ENCODE results near the gene TRHDE.

The TRHDE gene

DNA sequence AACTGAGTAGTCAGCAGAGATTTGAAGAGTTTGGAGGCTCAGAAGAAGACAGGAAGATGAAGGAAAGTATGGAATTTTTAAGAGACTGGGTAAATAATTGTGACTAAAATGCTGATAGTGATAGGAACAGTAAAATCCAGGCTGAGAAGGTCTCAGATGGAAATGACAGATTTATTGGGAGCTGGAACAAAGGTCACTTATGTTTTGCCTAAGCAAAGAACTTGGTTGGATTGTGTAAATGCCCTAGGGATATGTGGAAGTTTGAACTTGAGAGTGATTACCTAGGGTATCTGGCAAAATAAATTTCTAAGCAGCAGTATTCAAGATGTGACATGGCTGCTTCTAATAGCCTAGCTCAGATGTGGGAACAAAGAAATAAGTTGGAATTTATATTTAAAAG is 180.9 kb downstream of the TRHDE start:
- H2BK5ac ChIP-seq (ENCODE audit: low read depth, low read length, poor library complexity), result no peak overlapping the region
- H2AFZ ChIP-seq (ENCODE audit: insufficient read depth, low read length, poor library complexity), result no peak overlapping the region
- H3K79me2 ChIP-seq (ENCODE audit: control insufficient read depth, insufficient read depth, low read length, poor library complexity), result no peaks in the 10 kb centered on the region
- no peak overlapping the region for H3K9ac ChIP-seq (ENCODE audit: low read length)
- no peak overlapping the region for H2BK120ac ChIP-seq (ENCODE audit: insufficient read depth, low read length, poor library complexity)
- no peak overlapping the region for H3K23ac ChIP-seq (ENCODE audit: low read length)
- no peaks in the 10 kb centered on the region for H3K79me1 ChIP-seq (ENCODE audit: low read length)
- H2BK12ac ChIP-seq (ENCODE audit: low read length), result no peak overlapping the region
- DNase-seq, result no peak
- H3K18ac ChIP-seq (ENCODE audit: low read length), result no peak overlapping the region
- no peaks in the 10 kb centered on the region for H3K4me1 ChIP-seq (ENCODE audit: control insufficient read depth in 1 of 2, insufficient read depth in 2 of 2, low read length in 2 of 2)
- H3K14ac ChIP-seq (ENCODE audit: low read length), result no peak overlapping the region
- no peak overlapping the region for H3K4ac ChIP-seq (ENCODE audit: low read depth, low read length)
- H3K9me3 ChIP-seq (ENCODE audit: insufficient read depth, low read depth, low read length), result peaks cover 2% of the 10 kb centered on the region
- H3K4me3 ChIP-seq (ENCODE audit: low read depth, low read length), result no peak overlapping the region
- H3K4me2 ChIP-seq (ENCODE audit: low read length), result no peak overlapping the region
- H4K91ac ChIP-seq (ENCODE audit: low read depth, low read length), result no peak overlapping the region
- H3K36me3 ChIP-seq (ENCODE audit: control insufficient read depth in 1 of 2, insufficient read depth in 2 of 2, low read length in 2 of 2), result no peaks in the 10 kb centered on the region
- peaks cover 2% of the 10 kb centered on the region for H3K27me3 ChIP-seq (ENCODE audit: insufficient read depth, low read length)
- no peak overlapping the region for H4K8ac ChIP-seq (ENCODE audit: low read depth, low read length)
- H3K27ac ChIP-seq (ENCODE audit: low read depth, low read length), result no peak overlapping the region
- no peak overlapping the region for H4K12ac ChIP-seq (ENCODE audit: low read depth, low read length)
- no peak overlapping the region for H2AK5ac ChIP-seq (ENCODE audit: low read length)

GRCh38 chr12:72453550-72453949 is 181.4 kb downstream of the TRHDE start:
- Histone ChIP-seq H3K79me1 (ENCODE audit: low read length) (no peaks in the 10 kb centered on the region), H4K12ac (ENCODE audit: low read depth, low read length) (no peak overlapping the region), H3K14ac (ENCODE audit: low read length) (no peak overlapping the region), H3K4me3 (ENCODE audit: low read depth, low read length) (no peak overlapping the region), H3K36me3 (ENCODE audit: control insufficient read depth in 1 of 2, insufficient read depth in 2 of 2, low read length in 2 of 2) (no peaks in the 10 kb centered on the region), H3K4me2 (ENCODE audit: low read length) (no peak overlapping the region), H3K27ac (ENCODE audit: low read depth, low read length) (no peak overlapping the region), H2BK12ac (ENCODE audit: low read length) (no peak overlapping the region), H2BK5ac (ENCODE audit: low read depth, low read length, poor library complexity) (no peak overlapping the region), H3K23ac (ENCODE audit: low read length) (no peak overlapping the region), H3K18ac (ENCODE audit: low read length) (no peak overlapping the region), H2BK120ac (ENCODE audit: insufficient read depth, low read length, poor library complexity) (no peak overlapping the region), H2AFZ (ENCODE audit: insufficient read depth, low read length, poor library complexity) (no peak overlapping the region), H3K27me3 (ENCODE audit: insufficient read depth, low read length) (peaks cover 2% of the 10 kb centered on the region), H3K79me2 (ENCODE audit: control insufficient read depth, insufficient read depth, low read length, poor library complexity) (no peaks in the 10 kb centered on the region), H2AK5ac (ENCODE audit: low read length) (no peak overlapping the region), H4K8ac (ENCODE audit: low read depth, low read length) (no peak overlapping the region), H4K91ac (ENCODE audit: low read depth, low read length) (no peak overlapping the region), H3K4ac (ENCODE audit: low read depth, low read length) (no peak overlapping the region), H3K9ac (ENCODE audit: low read length) (no peak overlapping the region), H3K4me1 (ENCODE audit: control insufficient read depth in 1 of 2, insufficient read depth in 2 of 2, low read length in 2 of 2) (no peaks in the 10 kb centered on the region), H3K9me3 (ENCODE audit: insufficient read depth, low read depth, low read length) (peaks cover 2% of the 10 kb centered on the region)
- DNase-seq, result no peak
- WGBS (ENCODE audit: extremely low coverage, insufficient coverage, insufficient read length), result no CpG with 5 or more reads among the region's 2 CpGs

DNA sequence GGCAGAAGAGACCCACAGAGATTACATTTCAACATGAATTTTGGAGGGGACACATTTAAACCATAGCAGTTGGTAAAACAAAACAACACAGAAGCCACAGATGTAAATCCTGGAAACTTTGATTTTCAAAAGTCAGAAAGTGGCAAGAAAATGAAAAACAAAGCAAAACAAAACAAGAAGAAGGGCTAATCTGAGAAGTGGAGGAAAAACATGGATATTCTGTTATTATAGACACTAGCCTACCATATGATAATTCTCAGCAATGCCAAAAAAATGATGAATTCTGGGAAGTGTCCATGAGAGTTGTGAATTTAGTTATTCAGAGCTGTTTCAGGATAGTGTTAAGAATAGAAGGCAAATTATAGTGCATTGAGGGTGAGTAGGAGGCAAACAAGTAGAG is 192.3 kb downstream of the TRHDE start:
- Histone ChIP-seq H2BK12ac (ENCODE audit: low read length) (no peak overlapping the region), H3K9ac (ENCODE audit: low read length) (no peak overlapping the region), H4K8ac (ENCODE audit: low read depth, low read length) (no peak overlapping the region), H3K4me1 (ENCODE audit: control insufficient read depth in 1 of 2, insufficient read depth in 2 of 2, low read length in 2 of 2) (no peaks in the 10 kb centered on the region), H3K4ac (ENCODE audit: low read depth, low read length) (no peak overlapping the region), H3K9me3 (ENCODE audit: insufficient read depth, low read depth, low read length) (no peaks in the 10 kb centered on the region), H3K4me2 (ENCODE audit: low read length) (no peak overlapping the region), H4K12ac (ENCODE audit: low read depth, low read length) (no peak overlapping the region), H3K27ac (ENCODE audit: low read depth, low read length) (no peak overlapping the region), H2AFZ (ENCODE audit: insufficient read depth, low read length, poor library complexity) (no peak overlapping the region), H2AK5ac (ENCODE audit: low read length) (no peak overlapping the region), H3K4me3 (ENCODE audit: low read depth, low read length) (no peak overlapping the region), H3K18ac (ENCODE audit: low read length) (no peak overlapping the region), H3K36me3 (ENCODE audit: control insufficient read depth in 1 of 2, insufficient read depth in 2 of 2, low read length in 2 of 2) (no peaks in the 10 kb centered on the region), H4K91ac (ENCODE audit: low read depth, low read length) (no peak overlapping the region), H3K79me2 (ENCODE audit: control insufficient read depth, insufficient read depth, low read length, poor library complexity) (no peaks in the 10 kb centered on the region), H3K14ac (ENCODE audit: low read length) (no peak overlapping the region), H3K27me3 (ENCODE audit: insufficient read depth, low read length) (no peaks in the 10 kb centered on the region), H3K23ac (ENCODE audit: low read length) (no peak overlapping the region), H2BK120ac (ENCODE audit: insufficient read depth, low read length, poor library complexity) (no peak overlapping the region), H3K79me1 (ENCODE audit: low read length) (no peaks in the 10 kb centered on the region), H2BK5ac (ENCODE audit: low read depth, low read length, poor library complexity) (no peak overlapping the region)
- DNase-seq, result no peak

GRCh38 chr12:72465155-72465554 is 193.0 kb downstream of the TRHDE start:
- no peak overlapping the region for H3K18ac ChIP-seq (ENCODE audit: low read length)
- H4K8ac ChIP-seq (ENCODE audit: low read depth, low read length), result no peak overlapping the region
- no peak overlapping the region for H3K9ac ChIP-seq (ENCODE audit: low read length)
- no peak overlapping the region for H2BK12ac ChIP-seq (ENCODE audit: low read length)
- H3K4me2 ChIP-seq (ENCODE audit: low read length), result no peak overlapping the region
- no peak overlapping the region for H2BK120ac ChIP-seq (ENCODE audit: insufficient read depth, low read length, poor library complexity)
- H3K79me1 ChIP-seq (ENCODE audit: low read length), result no peaks in the 10 kb centered on the region
- no peak overlapping the region for H2AK5ac ChIP-seq (ENCODE audit: low read length)
- H2AFZ ChIP-seq (ENCODE audit: insufficient read depth, low read length, poor library complexity), result no peak overlapping the region
- H3K14ac ChIP-seq (ENCODE audit: low read length), result no peak overlapping the region
- H3K27ac ChIP-seq (ENCODE audit: low read depth, low read length), result no peak overlapping the region
- H3K79me2 ChIP-seq (ENCODE audit: control insufficient read depth, insufficient read depth, low read length, poor library complexity), result no peaks in the 10 kb centered on the region
- H2BK5ac ChIP-seq (ENCODE audit: low read depth, low read length, poor library complexity), result no peak overlapping the region
- H3K9me3 ChIP-seq (ENCODE audit: insufficient read depth, low read depth, low read length), result no peaks in the 10 kb centered on the region
- no peak overlapping the region for H3K4ac ChIP-seq (ENCODE audit: low read depth, low read length)
- DNase-seq, result no peak
- no peak overlapping the region for H3K4me3 ChIP-seq (ENCODE audit: low read depth, low read length)
- no peaks in the 10 kb centered on the region for H3K27me3 ChIP-seq (ENCODE audit: insufficient read depth, low read length)
- H4K12ac ChIP-seq (ENCODE audit: low read depth, low read length), result no peak overlapping the region
- H3K4me1 ChIP-seq (ENCODE audit: control insufficient read depth in 1 of 2, insufficient read depth in 2 of 2, low read length in 2 of 2), result no peaks in the 10 kb centered on the region
- H3K23ac ChIP-seq (ENCODE audit: low read length), result no peak overlapping the region
- H3K36me3 ChIP-seq (ENCODE audit: control insufficient read depth in 1 of 2, insufficient read depth in 2 of 2, low read length in 2 of 2), result no peaks in the 10 kb centered on the region
- H4K91ac ChIP-seq (ENCODE audit: low read depth, low read length), result no peak overlapping the region
- no CpG with 5 or more reads among the region's 1 CpG for WGBS (ENCODE audit: extremely low coverage, insufficient coverage, insufficient read length)

Data from trophoblast cell (in vitro differentiated cells and primary cell).